Parathyroid adenoma (tissue), 2 donors: Measurements from ENCODE around the gene TMEM63B.
A peak's percentile ranks its signal among the peaks of the same experiment; 100 is the strongest.

ENCODE experiments used
- H2AFZ ChIP-seq: fragments of 300-600 bp; sonication (generic); one replicate; pipeline ENCODE4 v1.7.0; 2017; ENCODE audit warnings: antibody characterized with exemption, mild to moderate bottlenecking
- H3K27ac ChIP-seq: fragments of 300-600 bp; sonication (generic); one replicate; pipeline ENCODE4 v1.7.0; 2017
- H3K27me3 ChIP-seq: fragments of 300-600 bp; sonication (generic); one replicate; pipeline ENCODE4 v1.7.0; 2017; ENCODE audit warnings: low read length; ENCODE audit not compliant: control insufficient read depth, insufficient read depth
- H3K36me3 ChIP-seq: fragments of 300-600 bp; sonication (generic); one replicate; pipeline ENCODE4 v1.7.0; 2017; ENCODE audit warnings: low read length; ENCODE audit not compliant: control insufficient read depth, insufficient read depth
- H3K4me1 ChIP-seq: fragments of 300-600 bp; sonication (generic); one replicate; pipeline ENCODE4 v1.7.0; 2017; ENCODE audit warnings: control low read depth
- H3K4me2 ChIP-seq: fragments of 300-600 bp; sonication (generic); one replicate; pipeline ENCODE4 v1.7.0; 2017; ENCODE audit warnings: low read length
- H3K4me3 ChIP-seq: fragments of 300-600 bp; sonication (generic); one replicate; pipeline ENCODE4 v1.7.0; 2017; ENCODE audit warnings: low read depth, low read length
- H3K79me2 ChIP-seq: fragments of 300-600 bp; sonication (generic); one replicate; pipeline ENCODE4 v1.7.0; 2017; ENCODE audit warnings: control low read depth
- H3K9ac ChIP-seq: fragments of 300-600 bp; sonication (generic); one replicate; pipeline ENCODE4 v1.7.0; 2017; ENCODE audit warnings: mild to moderate bottlenecking
- H3K9me3 ChIP-seq: fragments of 300-600 bp; sonication (generic); one replicate; pipeline ENCODE4 v1.7.0; 2017; ENCODE audit warnings: low read length; ENCODE audit not compliant: control insufficient read depth
- TF ChIP-seq, protein P1 (sequence below): fragments of 300-600 bp; sonication (generic); IDR thresholded peaks from one replicate; pipeline ENCODE4 v1.7.0; 2017; ENCODE audit warnings: antibody characterized with exemption, mild to moderate bottlenecking
- donor health status: primary hyperparathyroidism.

TMEM63B gene

DNA sequence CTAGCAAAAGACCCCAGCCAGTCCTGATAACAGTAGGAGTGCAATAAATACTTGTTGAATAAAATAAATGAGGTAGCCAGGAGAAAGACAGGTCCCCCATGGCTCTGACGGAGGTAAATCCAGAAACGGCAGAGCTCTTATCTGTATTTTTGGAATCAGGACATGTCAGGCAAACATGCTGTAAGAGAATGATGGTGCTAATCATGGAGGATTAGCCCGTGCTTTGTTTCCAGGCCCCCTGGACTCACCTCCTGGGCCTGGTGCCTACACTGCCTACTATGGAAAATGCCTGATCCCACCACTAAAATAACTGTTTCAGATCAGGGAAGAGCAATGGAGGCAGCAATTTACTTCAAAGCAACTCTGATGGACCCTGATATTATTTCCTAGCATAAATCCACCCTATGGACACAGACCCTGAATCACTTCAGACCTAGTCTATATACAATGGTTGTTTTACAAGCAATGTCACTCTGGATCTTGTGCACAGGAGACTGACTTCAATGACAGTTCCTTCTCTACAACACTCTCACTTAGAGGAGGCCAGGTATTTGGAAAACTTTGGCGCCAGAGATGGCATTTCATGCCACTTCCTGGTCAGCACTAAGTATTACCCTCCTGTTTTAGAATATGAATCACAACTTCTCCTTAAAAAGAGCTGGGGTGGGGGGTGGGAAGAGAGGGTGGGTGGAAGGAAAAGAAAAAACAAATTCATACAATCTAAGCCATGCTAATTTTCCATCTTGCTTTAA lies 6.5 kb upstream of the TMEM63B start:
- H3K9me3 ChIP-seq: no peaks in the 10 kb centered on the region
- no peaks in the 10 kb centered on the region for H3K4me1 ChIP-seq
- H3K9ac ChIP-seq: no peak overlapping the region

DNA sequence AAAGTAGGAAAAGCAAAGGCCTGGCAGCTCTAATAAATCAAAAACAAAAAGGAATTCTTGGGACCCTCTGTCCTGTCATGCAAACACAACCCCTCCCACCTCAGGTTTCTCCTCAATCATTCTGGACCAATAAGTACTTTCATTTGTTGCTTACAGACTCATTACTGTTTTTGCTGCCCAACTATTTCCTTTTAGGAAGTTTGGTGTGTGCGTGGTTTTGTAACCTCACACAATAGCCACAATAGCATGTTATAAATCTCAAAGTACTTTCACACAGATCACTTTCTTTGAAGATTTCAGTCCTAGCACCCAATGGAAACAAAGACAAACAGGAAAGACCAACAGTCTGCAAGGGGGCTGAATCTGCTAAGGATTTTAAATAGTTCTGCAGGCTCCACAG lies 4.6 kb upstream of the TMEM63B start:
- H3K27ac ChIP-seq: no peak overlapping the region
- TF ChIP-seq, protein P1, sequence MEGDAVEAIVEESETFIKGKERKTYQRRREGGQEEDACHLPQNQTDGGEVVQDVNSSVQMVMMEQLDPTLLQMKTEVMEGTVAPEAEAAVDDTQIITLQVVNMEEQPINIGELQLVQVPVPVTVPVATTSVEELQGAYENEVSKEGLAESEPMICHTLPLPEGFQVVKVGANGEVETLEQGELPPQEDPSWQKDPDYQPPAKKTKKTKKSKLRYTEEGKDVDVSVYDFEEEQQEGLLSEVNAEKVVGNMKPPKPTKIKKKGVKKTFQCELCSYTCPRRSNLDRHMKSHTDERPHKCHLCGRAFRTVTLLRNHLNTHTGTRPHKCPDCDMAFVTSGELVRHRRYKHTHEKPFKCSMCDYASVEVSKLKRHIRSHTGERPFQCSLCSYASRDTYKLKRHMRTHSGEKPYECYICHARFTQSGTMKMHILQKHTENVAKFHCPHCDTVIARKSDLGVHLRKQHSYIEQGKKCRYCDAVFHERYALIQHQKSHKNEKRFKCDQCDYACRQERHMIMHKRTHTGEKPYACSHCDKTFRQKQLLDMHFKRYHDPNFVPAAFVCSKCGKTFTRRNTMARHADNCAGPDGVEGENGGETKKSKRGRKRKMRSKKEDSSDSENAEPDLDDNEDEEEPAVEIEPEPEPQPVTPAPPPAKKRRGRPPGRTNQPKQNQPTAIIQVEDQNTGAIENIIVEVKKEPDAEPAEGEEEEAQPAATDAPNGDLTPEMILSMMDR: no peak
- H3K27me3 ChIP-seq: no peaks in the 10 kb centered on the region
- no peak overlapping the region for H3K4me2 ChIP-seq
- peaks cover 38% of the 10 kb centered on the region for H3K79me2 ChIP-seq
- no peak overlapping the region for H3K4me3 ChIP-seq
- H3K36me3 ChIP-seq: no peaks in the 10 kb centered on the region
- no peaks in the 10 kb centered on the region for H3K4me1 ChIP-seq
- no peaks in the 10 kb centered on the region for H3K9me3 ChIP-seq
- no peak overlapping the region for H2AFZ ChIP-seq
- H3K9ac ChIP-seq: no peak overlapping the region

More for the DNA sequence above, 6.5 kb upstream of the TMEM63B start:
- H3K79me2 ChIP-seq: peaks cover 33% of the 10 kb centered on the region
- TF ChIP-seq, protein P1: no peak
- H2AFZ ChIP-seq: no peak overlapping the region
- H3K36me3 ChIP-seq: no peaks in the 10 kb centered on the region
- no peaks in the 10 kb centered on the region for H3K27me3 ChIP-seq
- no peak overlapping the region for H3K4me3 ChIP-seq
- no peak overlapping the region for H3K27ac ChIP-seq
- H3K4me2 ChIP-seq: no peak overlapping the region

DNA sequence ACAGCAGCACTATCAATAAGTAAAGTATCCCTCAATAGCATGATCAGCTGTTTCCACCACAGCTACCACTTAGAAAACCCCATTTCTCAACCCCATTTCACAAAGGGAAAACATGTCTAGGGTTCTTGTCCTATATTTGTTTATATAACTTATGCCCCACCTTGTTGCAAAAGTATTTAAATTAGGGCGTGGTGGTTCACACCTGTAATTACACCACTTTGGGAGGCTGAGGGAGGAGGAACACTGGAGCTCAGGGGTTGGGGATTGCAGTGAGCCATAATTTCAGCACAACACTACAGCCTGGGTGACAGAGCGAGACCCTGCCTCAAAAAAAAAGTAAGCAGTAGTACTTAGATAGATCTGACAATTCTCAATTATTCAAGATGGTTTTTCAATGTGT lies 3.8 kb upstream of the TMEM63B start:
- H3K4me3 ChIP-seq: no peak overlapping the region

DNA sequence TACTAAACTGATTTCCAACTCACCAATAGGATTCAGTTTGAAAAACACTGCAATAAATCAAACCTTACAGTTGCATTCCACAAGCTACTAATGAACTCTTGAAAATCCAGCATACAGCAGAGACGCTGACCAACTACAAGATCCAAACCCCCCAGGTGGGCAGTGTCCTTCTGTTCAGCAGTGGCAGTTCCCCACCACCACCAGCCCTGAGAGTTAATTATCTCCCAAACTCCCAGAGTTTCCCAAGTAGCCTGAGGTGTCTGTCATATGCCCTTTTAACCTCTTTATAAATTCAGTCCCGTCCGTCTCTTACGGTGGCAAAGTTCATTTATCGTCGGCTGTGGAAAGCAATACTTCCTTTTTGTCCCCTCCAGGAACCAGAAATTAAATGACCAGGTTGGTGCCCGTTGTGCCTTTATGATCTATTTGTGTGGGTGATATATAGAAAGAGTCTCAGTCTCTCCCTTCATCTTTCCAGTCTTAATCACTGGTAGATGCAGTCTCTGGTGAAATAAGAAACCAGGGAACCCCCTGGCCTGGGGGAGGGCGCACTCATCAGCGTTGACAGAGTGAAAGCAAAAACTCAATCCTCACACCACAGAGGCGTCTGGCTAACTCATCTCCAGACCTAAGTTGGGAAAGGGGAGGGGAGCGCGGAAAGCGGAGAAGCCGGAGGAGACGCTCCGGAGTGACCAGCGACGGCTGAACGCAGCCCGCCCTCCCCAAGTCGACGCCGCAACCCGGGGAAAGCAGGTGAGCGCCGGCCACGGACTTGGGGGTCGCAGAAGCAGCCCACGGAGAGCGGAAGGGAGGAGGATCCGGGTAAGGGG lies 819 bp upstream of the TMEM63B start:
- H2AFZ ChIP-seq: peak overlapping the region; percentile 29
- H3K36me3 ChIP-seq: no peaks in the 10 kb centered on the region
- H3K9ac ChIP-seq: no peak overlapping the region
- H3K27me3 ChIP-seq: no peaks in the 10 kb centered on the region
- H3K79me2 ChIP-seq: peaks cover 19% of the 10 kb centered on the region
- peaks cover 5% of the 10 kb centered on the region for H3K4me1 ChIP-seq
- H3K9me3 ChIP-seq: no peaks in the 10 kb centered on the region
- TF ChIP-seq, protein P1: no peak
- no peak overlapping the region for H3K27ac ChIP-seq
- peak overlapping the region; percentile 68 for H3K4me2 ChIP-seq
- peak overlapping the region; percentile 60 for H3K4me3 ChIP-seq

More for the DNA sequence above, 3.8 kb upstream of the TMEM63B start:
- H3K27me3 ChIP-seq: no peaks in the 10 kb centered on the region
- no peak overlapping the region for H2AFZ ChIP-seq
- no peaks in the 10 kb centered on the region for H3K9me3 ChIP-seq
- H3K4me1 ChIP-seq: peaks cover 3% of the 10 kb centered on the region
- no peak overlapping the region for H3K9ac ChIP-seq
- TF ChIP-seq, protein P1: no peak
- H3K4me2 ChIP-seq: no peak overlapping the region
- H3K27ac ChIP-seq: no peak overlapping the region
- H3K36me3 ChIP-seq: no peaks in the 10 kb centered on the region
- peaks cover 33% of the 10 kb centered on the region for H3K79me2 ChIP-seq
